ENCODE measurements around the gene ATP6V0C.
A peak's percentile ranks its signal among the peaks of the same experiment; 100 is the strongest.
"Not testable (repeated sequence)": the region's sequence is repeated elsewhere in the genome, so short reads cannot be mapped to it uniquely, and the experiment has no call there.

ATP6V0C gene

GRCh38 chr16:2541409-2541808 is 27.7 kb downstream of the ATP6V0C start:
- H3K27ac ChIP-seq (ENCODE audit: low read depth, low read length); H2AFZ ChIP-seq (ENCODE audit: insufficient read depth, low read length, poor library complexity); H3K9me3 ChIP-seq (ENCODE audit: insufficient read depth, low read depth, low read length); H2AK5ac ChIP-seq (ENCODE audit: low read length); H3K79me1 ChIP-seq (ENCODE audit: low read length); H4K91ac ChIP-seq (ENCODE audit: low read depth, low read length); H3K4me1 ChIP-seq (ENCODE audit: control insufficient read depth in 1 of 2, insufficient read depth in 2 of 2, low read length in 2 of 2); H4K8ac ChIP-seq (ENCODE audit: low read depth, low read length); H2BK5ac ChIP-seq (ENCODE audit: low read depth, low read length, poor library complexity); H3K18ac ChIP-seq (ENCODE audit: low read length); H2BK120ac ChIP-seq (ENCODE audit: insufficient read depth, low read length, poor library complexity); H2BK12ac ChIP-seq (ENCODE audit: low read length); H3K14ac ChIP-seq (ENCODE audit: low read length); H3K23ac ChIP-seq (ENCODE audit: low read length); H3K27me3 ChIP-seq (ENCODE audit: insufficient read depth, low read length); H3K4me3 ChIP-seq (ENCODE audit: low read depth, low read length); H3K9ac ChIP-seq (ENCODE audit: low read length); H3K4me2 ChIP-seq (ENCODE audit: low read length); H4K12ac ChIP-seq (ENCODE audit: low read depth, low read length): not testable (repeated sequence)
- peak; percentile 9 to 30 for DNase-seq
- Histone ChIP-seq H3K4ac (ENCODE audit: low read depth, low read length) (peak overlapping the region; percentile 13), H3K79me2 (ENCODE audit: control insufficient read depth, insufficient read depth, low read length, poor library complexity) (peaks cover 18% of the 10 kb centered on the region), H3K36me3 (ENCODE audit: control insufficient read depth in 1 of 2, insufficient read depth in 2 of 2, low read length in 2 of 2) (peaks cover 6 to 14% of the 10 kb centered on the region in 2 experiments)
- WGBS (ENCODE audit: extremely low coverage, insufficient coverage, insufficient read length) = no CpG with 5 or more reads among the region's 6 CpGs

DNA sequence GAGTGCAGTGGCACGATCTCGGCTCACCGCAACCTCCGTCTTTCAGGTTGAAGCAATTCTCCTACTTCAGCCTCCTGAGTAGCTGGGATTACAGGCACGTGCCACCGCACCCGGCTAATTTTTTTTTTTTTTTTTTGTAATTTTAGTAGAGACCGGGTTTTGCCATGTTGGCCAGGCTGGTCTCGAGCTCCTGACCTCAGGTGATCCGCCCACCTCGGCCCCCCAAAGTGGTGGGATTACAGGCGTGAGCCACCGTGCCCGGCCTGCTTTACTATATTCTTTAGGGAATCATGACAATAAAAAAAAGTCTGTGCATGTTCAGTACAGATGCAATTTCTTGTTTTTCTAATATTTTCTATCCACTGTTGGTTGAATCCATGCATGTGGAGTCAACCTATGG is 30.0 kb downstream of the ATP6V0C start:
- H3K79me1 ChIP-seq (ENCODE audit: low read length); H3K18ac ChIP-seq (ENCODE audit: low read length); H3K9me3 ChIP-seq (ENCODE audit: insufficient read depth, low read depth, low read length); H3K4me2 ChIP-seq (ENCODE audit: low read length); H2AK5ac ChIP-seq (ENCODE audit: low read length); H3K27me3 ChIP-seq (ENCODE audit: insufficient read depth, low read length); H4K8ac ChIP-seq (ENCODE audit: low read depth, low read length); DNase-seq; H4K12ac ChIP-seq (ENCODE audit: low read depth, low read length); H3K27ac ChIP-seq (ENCODE audit: low read depth, low read length); H3K23ac ChIP-seq (ENCODE audit: low read length); H2BK120ac ChIP-seq (ENCODE audit: insufficient read depth, low read length, poor library complexity); H3K9ac ChIP-seq (ENCODE audit: low read length); H3K14ac ChIP-seq (ENCODE audit: low read length); H2BK12ac ChIP-seq (ENCODE audit: low read length); H2AFZ ChIP-seq (ENCODE audit: insufficient read depth, low read length, poor library complexity); H4K91ac ChIP-seq (ENCODE audit: low read depth, low read length); H3K4me1 ChIP-seq (ENCODE audit: control insufficient read depth in 1 of 2, insufficient read depth in 2 of 2, low read length in 2 of 2); H3K4ac ChIP-seq (ENCODE audit: low read depth, low read length); H2BK5ac ChIP-seq (ENCODE audit: low read depth, low read length, poor library complexity); H3K4me3 ChIP-seq (ENCODE audit: low read depth, low read length): not testable (repeated sequence)
- Histone ChIP-seq H3K36me3 (ENCODE audit: control insufficient read depth in 1 of 2, insufficient read depth in 2 of 2, low read length in 2 of 2) (peaks cover 6 to 15% of the 10 kb centered on the region in 2 experiments), H3K79me2 (ENCODE audit: control insufficient read depth, insufficient read depth, low read length, poor library complexity) (peaks cover 18% of the 10 kb centered on the region)
- WGBS (ENCODE audit: extremely low coverage, insufficient coverage, insufficient read length) = no CpG with 5 or more reads among the region's 14 CpGs

DNA sequence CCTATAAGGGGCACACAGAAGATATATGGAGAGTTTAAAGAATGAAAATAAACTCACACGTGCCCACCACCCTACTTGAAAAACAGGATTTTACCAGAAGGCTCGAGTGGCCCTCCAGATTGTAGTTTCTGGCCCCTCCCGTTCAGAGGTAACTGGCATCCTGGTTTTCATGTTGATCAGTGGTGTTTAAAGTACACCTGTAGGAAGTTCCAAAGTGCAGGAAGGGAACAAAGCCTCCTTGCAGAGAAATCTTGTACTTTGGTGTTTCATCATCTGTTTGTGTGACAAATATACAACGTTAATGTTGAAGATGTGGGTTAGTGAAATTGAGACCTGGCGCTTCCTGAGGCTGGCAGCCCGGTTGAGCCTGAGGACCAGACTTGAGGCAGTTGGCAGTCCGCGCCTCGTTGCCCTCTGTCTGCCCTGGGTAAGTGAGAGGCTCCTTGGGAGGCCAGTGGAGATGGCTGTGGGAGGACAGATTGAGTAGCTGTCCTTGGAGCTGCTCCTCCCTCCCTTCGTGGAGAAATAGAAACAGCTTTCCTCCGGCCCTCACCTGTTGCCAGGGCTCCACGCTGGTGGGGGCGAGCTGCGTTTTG is 36.6 kb downstream of the ATP6V0C start:
- not testable (repeated sequence) for H4K91ac ChIP-seq (ENCODE audit: low read depth, low read length); H3K4ac ChIP-seq (ENCODE audit: low read depth, low read length); H3K36me3 ChIP-seq (ENCODE audit: control insufficient read depth in 1 of 2, insufficient read depth in 2 of 2, low read length in 2 of 2); H2AK5ac ChIP-seq (ENCODE audit: low read length); H2AFZ ChIP-seq (ENCODE audit: insufficient read depth, low read length, poor library complexity); H3K4me3 ChIP-seq (ENCODE audit: low read depth, low read length); H3K4me1 ChIP-seq (ENCODE audit: control insufficient read depth in 1 of 2, insufficient read depth in 2 of 2, low read length in 2 of 2); H3K4me2 ChIP-seq (ENCODE audit: low read length); H3K79me2 ChIP-seq (ENCODE audit: control insufficient read depth, insufficient read depth, low read length, poor library complexity); H3K14ac ChIP-seq (ENCODE audit: low read length); H3K79me1 ChIP-seq (ENCODE audit: low read length); H3K23ac ChIP-seq (ENCODE audit: low read length); H2BK12ac ChIP-seq (ENCODE audit: low read length); H4K8ac ChIP-seq (ENCODE audit: low read depth, low read length); H3K9ac ChIP-seq (ENCODE audit: low read length); H3K18ac ChIP-seq (ENCODE audit: low read length); H2BK5ac ChIP-seq (ENCODE audit: low read depth, low read length, poor library complexity); H3K9me3 ChIP-seq (ENCODE audit: insufficient read depth, low read depth, low read length); DNase-seq; H2BK120ac ChIP-seq (ENCODE audit: insufficient read depth, low read length, poor library complexity); H4K12ac ChIP-seq (ENCODE audit: low read depth, low read length); H3K27me3 ChIP-seq (ENCODE audit: insufficient read depth, low read length); H3K27ac ChIP-seq (ENCODE audit: low read depth, low read length)
- no CpG with 5 or more reads among the region's 14 CpGs for WGBS (ENCODE audit: extremely low coverage, insufficient coverage, insufficient read length)

DNA sequence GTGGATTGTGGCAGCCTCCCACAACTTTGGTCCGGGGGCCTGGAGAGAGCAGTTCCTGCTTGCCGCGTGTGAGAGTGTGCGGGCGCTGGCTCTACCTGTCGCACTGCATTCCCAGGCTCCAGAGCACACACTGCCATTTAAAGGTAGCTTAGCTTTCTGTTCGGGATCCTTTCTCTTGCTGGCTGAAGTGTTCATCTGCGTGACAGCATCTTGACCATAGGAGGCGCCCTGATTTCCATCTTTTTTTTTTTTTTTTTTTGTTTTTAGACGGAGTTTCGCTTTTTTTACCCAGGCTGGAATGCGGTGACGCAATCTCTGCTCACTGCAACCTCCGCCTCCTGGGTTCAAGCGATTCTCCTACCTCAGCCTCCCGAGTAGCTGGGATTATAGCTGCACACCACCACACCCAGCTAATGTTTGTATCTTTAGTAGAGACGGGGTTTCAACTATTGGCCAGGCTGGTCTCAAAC is 37.7 kb downstream of the ATP6V0C start:
- not testable (repeated sequence) for H3K79me1 ChIP-seq (ENCODE audit: low read length); H3K4me3 ChIP-seq (ENCODE audit: low read depth, low read length); H3K23ac ChIP-seq (ENCODE audit: low read length); H3K9ac ChIP-seq (ENCODE audit: low read length); H3K9me3 ChIP-seq (ENCODE audit: insufficient read depth, low read depth, low read length); H2BK12ac ChIP-seq (ENCODE audit: low read length); H3K4me2 ChIP-seq (ENCODE audit: low read length); H2AFZ ChIP-seq (ENCODE audit: insufficient read depth, low read length, poor library complexity); H3K4me1 ChIP-seq (ENCODE audit: control insufficient read depth in 1 of 2, insufficient read depth in 2 of 2, low read length in 2 of 2); H3K27me3 ChIP-seq (ENCODE audit: insufficient read depth, low read length); H3K79me2 ChIP-seq (ENCODE audit: control insufficient read depth, insufficient read depth, low read length, poor library complexity); H4K12ac ChIP-seq (ENCODE audit: low read depth, low read length); H3K36me3 ChIP-seq (ENCODE audit: control insufficient read depth in 1 of 2, insufficient read depth in 2 of 2, low read length in 2 of 2); H3K18ac ChIP-seq (ENCODE audit: low read length)
- peak overlapping the region; percentile 27 for H2BK5ac ChIP-seq (ENCODE audit: low read depth, low read length, poor library complexity)
- peak overlapping the region; percentile 15 for H3K14ac ChIP-seq (ENCODE audit: low read length)
- H3K4ac ChIP-seq (ENCODE audit: low read depth, low read length) = peak overlapping the region; percentile 33
- peak overlapping the region; percentile 14 for H2AK5ac ChIP-seq (ENCODE audit: low read length)
- H4K91ac ChIP-seq (ENCODE audit: low read depth, low read length) = peak overlapping the region; percentile 51
- DNase-seq = peak; percentile 80 to 88
- no CpG with 5 or more reads among the region's 17 CpGs for WGBS (ENCODE audit: extremely low coverage, insufficient coverage, insufficient read length)
- H4K8ac ChIP-seq (ENCODE audit: low read depth, low read length) = peak overlapping the region; percentile 69
- peak overlapping the region; percentile 79 for H2BK120ac ChIP-seq (ENCODE audit: insufficient read depth, low read length, poor library complexity)
- peak overlapping the region; percentile 89 for H3K27ac ChIP-seq (ENCODE audit: low read depth, low read length)

All from trophoblast cell (in vitro differentiated cells and primary cell).